GM18909 (cell line): ENCODE results near the gene TCHP.
"Not testable (repeated sequence)": the region's sequence is repeated elsewhere in the genome, so short reads cannot be mapped to it uniquely, and the experiment has no call there.

ENCODE experiments used
- ATAC-seq: cut with Tn5 transposase; IDR thresholded peaks from one replicate; pipeline ENCODE4 v1.9.1; 2021; ENCODE audit warnings: mild to moderate bottlenecking; ENCODE audit not compliant: unreplicated experiment, poor library complexity

TCHP gene

GRCh38 chr12:109899783-109900751 is at the start of gene TCHP:
Gene TCHP (plus strand): TSS chr12:109900274. CDS start chr12:109903027, 2,753 bp downstream.
- peak; percentile 78 for ATAC-seq

GRCh38 chr12:109850518-109850917 is 49.6 kb upstream of the TCHP start:
- ATAC-seq = not testable (repeated sequence)

- ATAC-seq = no peak
Observed at GRCh38 chr12:109855377-109855776, 44.7 kb upstream of the TCHP start.

GRCh38 chr12:109857715-109858114 is 42.4 kb upstream of the TCHP start:
- ATAC-seq = no peak

GRCh38 chr12:109858764-109859163 is 41.3 kb upstream of the TCHP start:
- no peak for ATAC-seq

- ATAC-seq = no peak
Observed at GRCh38 chr12:109860977-109861376, 39.1 kb upstream of the TCHP start.

GRCh38 chr12:109861689-109862314 is 38.3 kb upstream of the TCHP start:
- ATAC-seq = no peak

- ATAC-seq = not testable (repeated sequence)
Observed at GRCh38 chr12:109862491-109862890, 37.6 kb upstream of the TCHP start.

- ATAC-seq = no peak
Observed at GRCh38 chr12:109863847-109864712, 36.0 kb upstream of the TCHP start.

- no peak for ATAC-seq
Observed at GRCh38 chr12:109864916-109865315, 35.2 kb upstream of the TCHP start.

GRCh38 chr12:109868182-109869051 is 31.7 kb upstream of the TCHP start:
- ATAC-seq = no peak

GRCh38 chr12:109870648-109871047 is 29.4 kb upstream of the TCHP start:
- no peak for ATAC-seq

- ATAC-seq = no peak
Observed at GRCh38 chr12:109871668-109872314, 28.3 kb upstream of the TCHP start.

- ATAC-seq = no peak
Observed at GRCh38 chr12:109873653-109874052, 26.4 kb upstream of the TCHP start.

GRCh38 chr12:109875572-109876131 is 24.4 kb upstream of the TCHP start:
- ATAC-seq = no peak

- ATAC-seq = no peak
Observed at GRCh38 chr12:109876406-109876805, 23.7 kb upstream of the TCHP start.

GRCh38 chr12:109877504-109878246 is 22.4 kb upstream of the TCHP start:
- ATAC-seq = no peak

- ATAC-seq = no peak
Observed at GRCh38 chr12:109878247-109878625, 21.8 kb upstream of the TCHP start.
